GM12878 (cell line): Measurements from ENCODE around the gene TBC1D9B. TPM values are rescaled to one million over a fixed set of nuclear protein-coding genes. Genes with fewer than 3 reads are reported as not detected.

Experiments used
- ATAC-seq: fragments of 200-7000 bp; cut with Tn5 transposase; 3 replicates; pipeline ENCODE4 v1.9.1; 2020; ENCODE audit warnings: mild to moderate bottlenecking, moderate library complexity
- BruUV-seq: library from RNA; stranded (reverse); fragments of 400-500 nt; replicated peaks from 2 replicates; lab custom pipeline; 2021; lab: Mats Ljungman, UMichigan
- CTCF ChIA-PET: fragments of 300-600 bp; sonication (Branson Sonifier 250); formaldehyde crosslinking; extraction: SDS; loops from one replicate; lab custom pipeline; 2021; ENCODE audit warnings: inconsistent platforms; lab: Yijun Ruan, JAX
- POLR2A ChIA-PET: fragments of 350-600 bp; formaldehyde crosslinking; extraction: SDS; loops from one replicate; lab custom pipeline; 2021; ENCODE audit warnings: inconsistent platforms; lab: Charles Lee
- RAD21 ChIA-PET: fragments of 300-600 bp; sonication (Branson Sonifier 250); formaldehyde crosslinking; loops from one replicate; lab custom pipeline; 2023; ENCODE audit warnings: antibody characterized with exemption; ENCODE audit not compliant: unreplicated experiment; lab: Charles Lee
- SMC1A ChIA-PET: fragments of 300-600 bp; sonication (Branson Sonifier 250); formaldehyde crosslinking; loops from one replicate; lab custom pipeline; 2023; ENCODE audit not compliant: unreplicated experiment, uncharacterized antibody; lab: Charles Lee
- DNase-seq: peaks from one replicate; pipeline ENCODE4 v3.0.0-alpha.2; 2011; ENCODE audit warnings: low read depth, low spot score
- FAIRE-seq: peaks from 3 replicates; lab custom pipeline; 2011; peaks lifted over from hg19 to GRCh38; lab: Jason Lieb, UNC
- H2AFZ ChIP-seq: 2 replicates; pipeline ENCODE4 v1.6.0; 2011; ENCODE audit warnings: low read depth, low read length, control low read depth; ENCODE audit not compliant: control insufficient read depth
- H3K27ac ChIP-seq: 2 replicates; pipeline ENCODE4 v1.5.1; 2011; ENCODE audit warnings: control low read depth; ENCODE audit not compliant: control insufficient read depth, insufficient read depth
- H3K27me3 ChIP-seq, 2 experiments: replicated peaks in 1 of 2; 2 replicates each; pipeline versions ENCODE4 v1.6.0 to v1.6.1; 2011; ENCODE audit warnings: low read length in 1 of 2; ENCODE audit not compliant: control insufficient read depth in 2 of 2, insufficient read depth in 2 of 2
- H3K36me3 ChIP-seq, 2 experiments: 2 replicates each; pipeline ENCODE4 v1.5.1; 2011; ENCODE audit warnings: low read length in 1 of 2; ENCODE audit not compliant: control insufficient read depth in 2 of 2, insufficient read depth in 2 of 2
- H3K4me1 ChIP-seq: 2 replicates; pipeline ENCODE4 v1.6.1; 2011; ENCODE audit warnings: mild to moderate bottlenecking, low read length, moderate library complexity, mixed read lengths; ENCODE audit not compliant: control insufficient read depth, insufficient read depth
- H3K4me2 ChIP-seq: 2 replicates; pipeline ENCODE4 v1.6.0; 2011; ENCODE audit warnings: control low read depth; ENCODE audit not compliant: control insufficient read depth, insufficient read depth
- H3K4me3 ChIP-seq: fragments of 200-600 bp; sonication (generic); 2 replicates; pipeline ENCODE4 v1.5.1; 2016
- H3K79me2 ChIP-seq: 2 replicates; pipeline ENCODE4 v1.6.0; 2011; ENCODE audit warnings: low read length; ENCODE audit not compliant: control insufficient read depth, insufficient read depth
- H3K9ac ChIP-seq: 2 replicates; pipeline ENCODE4 v1.8.0; 2011; ENCODE audit warnings: low read length, control low read depth, mixed read lengths; ENCODE audit not compliant: control insufficient read depth, insufficient read depth
- H3K9me3 ChIP-seq: replicated peaks from 3 replicates; pipeline ENCODE4 v1.5.1; 2011; ENCODE audit warnings: mild to moderate bottlenecking, low read length; ENCODE audit not compliant: control insufficient read depth, insufficient read depth
- H4K20me1 ChIP-seq: 2 replicates; pipeline ENCODE4 v1.6.0; 2011; ENCODE audit not compliant: control insufficient read depth, insufficient read depth
- ATF7 ChIP-seq: fragments of 450-650 bp; IDR thresholded peaks from 2 replicates; pipeline ENCODE4 v1.6.1; 2016; ENCODE audit warnings: low read depth, mild to moderate bottlenecking
- EED ChIP-seq: sonication (generic); IDR thresholded peaks from 2 replicates; pipeline ENCODE4 v1.6.1; 2016; ENCODE audit warnings: antibody characterized with exemption, low read depth
- ELK1 ChIP-seq: IDR thresholded peaks from 2 replicates; pipeline ENCODE4 v1.6.1; 2012; ENCODE audit warnings: low read depth, low read length, improper control_type of control experiment
- GATAD2B ChIP-seq: fragments of 450-650 bp; conservative IDR thresholded peaks from 2 replicates; pipeline ENCODE4 v1.6.1; 2017; ENCODE audit warnings: low read depth, mild to moderate bottlenecking, moderate library complexity
- HDAC2 ChIP-seq: fragments of 200-600 bp; sonication (generic); IDR thresholded peaks from 2 replicates; pipeline ENCODE4 v1.6.1; 2017
- NBN ChIP-seq: fragments of 450-650 bp; IDR thresholded peaks from 2 replicates; pipeline ENCODE4 v1.6.1; 2016
- NFXL1 ChIP-seq: fragments of 450-650 bp; IDR thresholded peaks from 2 replicates; pipeline ENCODE4 v1.6.1; 2017; ENCODE audit warnings: antibody characterized with exemption, mild to moderate bottlenecking, borderline replicate concordance
- WRNIP1 ChIP-seq: IDR thresholded peaks from 2 replicates; pipeline ENCODE4 v1.6.1; 2011; ENCODE audit warnings: low read depth, low read length, improper control_type of control experiment, borderline replicate concordance
- ZNF592 ChIP-seq: fragments of 450-650 bp; IDR thresholded peaks from 2 replicates; pipeline ENCODE4 v1.6.1; 2017; ENCODE audit warnings: mild to moderate bottlenecking, moderate library complexity
- ZZZ3 ChIP-seq: IDR thresholded peaks from 2 replicates; pipeline ENCODE4 v1.6.1; 2011; ENCODE audit warnings: low read depth; ENCODE audit not compliant: control insufficient read depth, insufficient read length
- WGBS: methylation state at CpG from one replicate; pipeline ENCODE4 v1.1.6; 2016; ENCODE audit warnings: low lambda C conversion rate; ENCODE audit not compliant: insufficient replicate concordance, insufficient coverage; ENCODE audit errors: missing lambda C conversion rate; 5-methylcytosine and 5-hydroxymethylcytosine counted together
- in situ Hi-C: fragments of 300-500 bp; cut with MboI; formaldehyde crosslinking; loops from 9 replicates; pipeline ENCODE4 v1.14.3; 2018; ENCODE audit warnings: mixed read lengths
- intact Hi-C: fragments of 100-400 bp; cut with micrococcal nuclease; formaldehyde crosslinking; loops from one replicate; pipeline ENCODE4 v1.14.2; 2022; ENCODE audit not compliant: unreplicated experiment
- polyA plus RNA-seq, 11 experiments: library from polyadenylated mRNA; depleted of rRNA in 4 of 11; unstranded in 6 of 11; stranded (reverse) in 5 of 11; fragments of >200 nt; fragmentation: Nextera tagmentation in 4 of 11; fragmentation: Illumina TruSeq in 1 of 11; extraction: Ambion mirVana in 4 of 11; extraction: Trizol in 1 of 11; gene quantifications; 1 replicate in 1 of 11; 2 replicates in 10 of 11; pipeline versions ENCODE4 v1.2.1 to v1.2.3, GENCODE V29; 2011 to 2016; ENCODE audit warnings: inconsistent platforms in 2 of 11, missing spikeins in 2 of 11, low read depth in 1 of 11
- total RNA-seq, 4 experiments: library from RNA; depleted of rRNA in 3 of 4; stranded (reverse); fragments of >200 nt in 3 of 4; fragmentation: Illumina TruSeq in 1 of 4; extraction: Trizol in 1 of 4; gene quantifications; 2 replicates each; pipeline versions ENCODE4 v1.2.1 to v1.2.3, GENCODE V29; 2013 to 2021
- TF ChIP-seq, protein P1 (sequence below): fragments of 450-650 bp; IDR thresholded peaks from 2 replicates; pipeline ENCODE4 v1.6.1; 2016; ENCODE audit warnings: mild to moderate bottlenecking
- TF ChIP-seq, protein P2 (sequence below): IDR thresholded peaks from 2 replicates; pipeline ENCODE4 v1.6.1; 2011; ENCODE audit warnings: low read depth, mild to moderate bottlenecking, low read length, moderate library complexity, borderline replicate concordance; ENCODE audit errors: extremely low read depth
- TF ChIP-seq, protein P3 (sequence below): fragments of 450-650 bp; IDR thresholded peaks from 2 replicates; pipeline ENCODE4 v1.6.1; 2017; ENCODE audit warnings: mild to moderate bottlenecking

Gene TBC1D9B
- total and polyA plus RNA-seq, 10 of the 15 experiments (the other 5 are each of a cell fraction or from before 2014, with no cell fraction given) = 4.0 to 74.2 (median 34.6) TPM

- TF ChIP-seq, protein P1, sequence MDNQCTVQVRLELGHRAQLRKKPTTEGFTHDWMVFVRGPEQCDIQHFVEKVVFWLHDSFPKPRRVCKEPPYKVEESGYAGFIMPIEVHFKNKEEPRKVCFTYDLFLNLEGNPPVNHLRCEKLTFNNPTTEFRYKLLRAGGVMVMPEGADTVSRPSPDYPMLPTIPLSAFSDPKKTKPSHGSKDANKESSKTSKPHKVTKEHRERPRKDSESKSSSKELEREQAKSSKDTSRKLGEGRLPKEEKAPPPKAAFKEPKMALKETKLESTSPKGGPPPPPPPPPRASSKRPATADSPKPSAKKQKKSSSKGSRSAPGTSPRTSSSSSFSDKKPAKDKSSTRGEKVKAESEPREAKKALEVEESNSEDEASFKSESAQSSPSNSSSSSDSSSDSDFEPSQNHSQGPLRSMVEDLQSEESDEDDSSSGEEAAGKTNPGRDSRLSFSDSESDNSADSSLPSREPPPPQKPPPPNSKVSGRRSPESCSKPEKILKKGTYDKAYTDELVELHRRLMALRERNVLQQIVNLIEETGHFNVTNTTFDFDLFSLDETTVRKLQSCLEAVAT = no peak
- no peak for TF ChIP-seq GATAD2B
- TF ChIP-seq NFXL1 = no peak
- TF ChIP-seq ELK1 = no peak
- TF ChIP-seq ZZZ3 = no peak
- TF ChIP-seq EED = no peak
- TF ChIP-seq ATF7 = no peak
- TF ChIP-seq HDAC2 = no peak
- TF ChIP-seq, protein P2, sequence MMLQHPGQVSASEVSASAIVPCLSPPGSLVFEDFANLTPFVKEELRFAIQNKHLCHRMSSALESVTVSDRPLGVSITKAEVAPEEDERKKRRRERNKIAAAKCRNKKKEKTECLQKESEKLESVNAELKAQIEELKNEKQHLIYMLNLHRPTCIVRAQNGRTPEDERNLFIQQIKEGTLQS = no peak
Measured at GRCh38 chr5:179918742-179919486, 11.2 kb upstream of the TBC1D9B start (continued).

DNA sequence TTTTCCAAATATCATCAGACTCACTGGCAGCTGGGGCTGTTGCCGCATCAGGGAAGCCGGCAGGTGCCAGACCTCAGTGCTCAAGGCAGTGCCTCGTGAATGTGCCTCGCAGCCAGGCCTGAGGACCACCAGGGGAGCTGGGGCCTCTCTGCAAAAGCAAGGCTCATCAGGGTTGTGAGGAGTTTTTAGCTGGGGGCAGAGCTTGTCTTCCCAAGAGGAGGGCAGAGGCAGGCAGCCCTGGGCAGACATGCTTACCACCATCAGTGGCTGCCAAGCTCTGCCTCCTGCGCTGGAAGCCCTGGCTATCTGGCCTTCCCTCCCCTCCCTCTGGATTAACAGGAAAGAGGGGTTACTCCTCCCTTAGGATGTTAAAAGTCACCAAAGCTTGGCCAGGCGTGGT lies 8.8 kb upstream of the TBC1D9B start:
- no peak for FAIRE-seq
- TF ChIP-seq WRNIP1 (no peak), ZNF592 (no peak), NBN (no peak)
- TF ChIP-seq, protein P3, sequence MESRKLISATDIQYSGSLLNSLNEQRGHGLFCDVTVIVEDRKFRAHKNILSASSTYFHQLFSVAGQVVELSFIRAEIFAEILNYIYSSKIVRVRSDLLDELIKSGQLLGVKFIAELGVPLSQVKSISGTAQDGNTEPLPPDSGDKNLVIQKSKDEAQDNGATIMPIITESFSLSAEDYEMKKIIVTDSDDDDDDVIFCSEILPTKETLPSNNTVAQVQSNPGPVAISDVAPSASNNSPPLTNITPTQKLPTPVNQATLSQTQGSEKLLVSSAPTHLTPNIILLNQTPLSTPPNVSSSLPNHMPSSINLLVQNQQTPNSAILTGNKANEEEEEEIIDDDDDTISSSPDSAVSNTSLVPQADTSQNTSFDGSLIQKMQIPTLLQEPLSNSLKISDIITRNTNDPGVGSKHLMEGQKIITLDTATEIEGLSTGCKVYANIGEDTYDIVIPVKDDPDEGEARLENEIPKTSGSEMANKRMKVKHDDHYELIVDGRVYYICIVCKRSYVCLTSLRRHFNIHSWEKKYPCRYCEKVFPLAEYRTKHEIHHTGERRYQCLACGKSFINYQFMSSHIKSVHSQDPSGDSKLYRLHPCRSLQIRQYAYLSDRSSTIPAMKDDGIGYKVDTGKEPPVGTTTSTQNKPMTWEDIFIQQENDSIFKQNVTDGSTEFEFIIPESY = no peak

More for the DNA sequence above, 8.8 kb upstream of the TBC1D9B start:
- H3K27ac ChIP-seq = no peak overlapping the region
- ChIA-PET RAD21 (interaction anchor here (1.6 kb wide), 1 partner anchor 115 kb away, joined by 4 read pairs; no protein-coding TSS in a partner anchor), CTCF (interaction anchor here (0.9 to 1.7 kb wide), 3 partner anchors 10 to 153 kb away, joined by 3 to 8 read pairs (median 3); no protein-coding TSS in a partner anchor), POLR2A (no interaction called here), SMC1A (no interaction called here)
- no peaks in the 10 kb centered on the region for H4K20me1 ChIP-seq
- H3K9me3 ChIP-seq = no peaks in the 10 kb centered on the region
- H3K9ac ChIP-seq = no peak overlapping the region
- H3K36me3 ChIP-seq = no peaks in the 10 kb centered on the region
- intact Hi-C loops (no loop called here), in situ Hi-C loops (no loop called here)
- no peaks in the 10 kb centered on the region for H3K27me3 ChIP-seq
- 100% methylated on average over 6 of the region's 6 CpGs for WGBS
- BruUV-seq = no TSS peak
- no peak overlapping the region for H3K4me3 ChIP-seq
- no peak overlapping the region for H3K4me2 ChIP-seq
- peaks cover 7% of the 10 kb centered on the region for H3K4me1 ChIP-seq
- ATAC-seq (no peak), DNase-seq (no peak)
- H3K79me2 ChIP-seq = no peaks in the 10 kb centered on the region
- H2AFZ ChIP-seq = no peak overlapping the region
